Stimulated activated CD8-positive, alpha-beta memory T cell treated with anti-CD3 and anti-CD28 coated beads, Interleukin-4, amount 100 ng/mL, for 4 hours (primary cell): ENCODE measurements around the gene AZIN2.
A peak's percentile ranks its signal among the peaks of the same experiment; 100 is the strongest.
"Not testable (repeated sequence)": the region's sequence is repeated elsewhere in the genome, so short reads cannot be mapped to it uniquely, and the experiment has no call there.

Experiments
- DNase-seq, 2 donors: peaks; one replicate each; pipeline ENCODE4 v3.0.0-alpha.2; 2020; ENCODE audit warnings: low read depth in 2 of 2, low spot score in 1 of 2

Gene AZIN2

DNA sequence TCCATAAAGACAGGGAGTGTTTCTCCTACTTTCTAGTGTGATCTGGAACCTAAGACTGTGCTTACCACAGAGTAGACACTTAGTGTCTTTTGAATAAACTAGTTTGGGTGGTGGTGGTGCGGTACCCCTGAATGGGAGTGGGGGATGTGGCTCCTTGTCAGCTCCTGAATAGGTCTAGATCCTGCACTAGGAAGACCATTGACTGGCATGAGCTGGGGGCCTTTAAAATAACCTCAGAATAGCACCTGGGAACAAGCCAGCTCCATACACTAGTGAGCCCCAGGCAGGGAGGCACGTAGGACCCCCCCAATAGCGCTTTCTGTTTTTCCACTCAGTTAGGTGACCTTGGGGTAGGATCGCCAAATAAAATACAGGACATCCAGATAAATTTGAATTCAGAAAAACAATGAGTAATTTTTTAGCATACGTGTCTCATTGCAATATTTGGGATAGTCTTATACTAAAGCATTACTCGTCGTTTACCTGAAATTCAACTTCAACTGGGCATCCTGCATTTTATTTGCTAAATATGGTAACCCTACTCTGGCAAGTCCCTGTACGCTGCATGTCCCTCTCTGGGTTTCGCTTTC, 45.6 kb downstream of the AZIN2 start:
- no peak for DNase-seq

DNA sequence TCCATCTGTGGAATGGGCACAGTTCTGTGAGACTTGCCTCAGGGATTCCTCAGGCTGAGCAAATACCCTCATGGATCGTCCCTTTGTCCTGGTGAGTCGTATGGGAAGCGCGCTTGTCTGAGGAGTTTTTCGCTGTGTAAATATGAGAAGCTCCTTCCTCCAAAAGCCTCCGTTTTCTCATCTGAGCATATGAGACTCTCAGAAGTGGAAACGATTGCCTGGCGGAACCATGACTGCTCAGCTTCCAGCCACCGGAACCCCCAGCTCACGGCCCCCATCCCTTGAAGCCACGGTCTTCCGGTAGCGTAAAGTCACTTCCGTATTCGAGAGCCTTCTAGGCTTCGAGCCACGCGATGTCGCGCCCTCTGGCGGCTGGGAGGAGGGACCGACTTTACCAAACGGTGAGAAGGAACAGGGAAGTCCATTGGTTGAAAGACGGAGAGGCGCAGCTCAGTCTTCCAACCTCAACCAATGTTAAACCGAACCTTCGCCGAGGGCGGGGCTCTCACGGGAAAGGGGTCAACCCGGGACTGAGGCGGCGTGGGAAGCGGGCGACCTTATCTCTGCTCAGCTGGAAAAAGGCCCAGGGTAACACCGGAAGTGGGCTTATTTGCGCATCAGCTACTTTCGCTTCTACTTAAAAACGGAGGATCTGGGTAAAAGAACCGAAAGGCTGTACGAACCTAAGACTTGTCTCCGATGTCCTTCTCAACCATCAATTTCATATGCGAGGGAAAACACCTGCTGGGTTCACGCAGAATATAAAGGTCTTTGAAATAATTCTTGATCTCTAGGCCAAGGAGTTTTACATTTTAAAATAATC, 46.3 kb downstream of the AZIN2 start:
- peak; percentile 98 to 99 for DNase-seq

DNA sequence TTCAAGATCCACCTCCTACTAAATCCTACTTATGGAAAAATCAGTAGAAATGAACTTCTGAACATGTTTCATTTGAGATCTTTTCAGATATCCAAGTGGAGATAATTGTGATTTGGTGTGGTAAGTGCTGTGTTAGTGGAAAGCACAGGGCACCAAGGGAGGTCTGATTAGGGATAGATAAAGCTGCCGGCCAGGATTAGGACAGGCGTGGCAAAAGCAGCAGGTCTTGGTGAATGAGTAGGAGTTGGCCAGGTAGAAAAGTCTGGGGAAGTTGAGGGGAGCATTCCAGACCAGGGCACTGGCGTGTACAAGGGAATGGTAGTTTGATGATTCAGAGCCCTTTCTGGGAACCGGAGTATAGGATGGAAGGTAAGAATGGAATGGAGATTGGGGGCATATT, 47.8 kb downstream of the AZIN2 start:
- no peak for DNase-seq

- no peak for DNase-seq
Measured at GRCh38 chr1:33130297-33130696, 49.3 kb downstream of the AZIN2 start.

DNA sequence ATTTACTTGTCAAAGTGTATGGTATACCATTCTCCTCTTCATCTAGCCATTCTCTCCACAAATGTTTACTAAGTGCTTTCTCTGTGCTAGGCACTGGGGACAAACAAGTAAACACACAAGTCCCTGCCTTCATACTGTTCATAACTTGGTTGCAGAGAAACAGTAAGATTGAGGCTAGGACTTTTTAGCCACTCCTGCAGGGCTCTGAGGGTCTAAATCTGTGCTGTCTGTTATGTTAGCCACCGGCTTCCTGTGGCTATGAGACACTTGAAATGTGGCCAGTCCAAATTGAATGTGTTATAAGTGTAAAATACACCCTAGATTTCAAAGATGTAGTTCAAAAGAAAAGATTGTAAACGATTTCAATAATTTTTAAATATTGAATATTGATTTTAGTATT, 50.2 kb downstream of the AZIN2 start:
- no peak for DNase-seq

DNA sequence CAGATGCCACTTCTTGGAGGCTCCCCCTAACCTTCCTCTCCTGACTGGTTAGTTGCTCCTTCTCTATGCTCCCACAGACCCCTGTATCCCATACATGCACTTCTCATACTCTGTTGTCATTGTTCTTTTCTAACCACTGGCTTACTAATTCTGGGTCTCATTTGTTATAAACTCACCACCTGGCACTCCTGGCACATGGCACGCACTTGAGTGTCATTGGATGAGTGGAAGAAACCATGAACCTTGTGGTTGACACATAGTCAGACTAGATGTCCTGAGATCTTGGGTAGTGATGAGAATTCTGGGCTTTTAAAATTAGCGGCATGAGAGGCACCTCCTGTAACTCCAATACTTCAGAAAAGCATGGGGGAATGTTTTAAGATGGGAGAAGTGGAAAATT, 51.6 kb downstream of the AZIN2 start:
- DNase-seq, result no peak

- DNase-seq, result no peak
Measured at GRCh38 chr1:33133478-33134105, 52.6 kb downstream of the AZIN2 start.

DNA sequence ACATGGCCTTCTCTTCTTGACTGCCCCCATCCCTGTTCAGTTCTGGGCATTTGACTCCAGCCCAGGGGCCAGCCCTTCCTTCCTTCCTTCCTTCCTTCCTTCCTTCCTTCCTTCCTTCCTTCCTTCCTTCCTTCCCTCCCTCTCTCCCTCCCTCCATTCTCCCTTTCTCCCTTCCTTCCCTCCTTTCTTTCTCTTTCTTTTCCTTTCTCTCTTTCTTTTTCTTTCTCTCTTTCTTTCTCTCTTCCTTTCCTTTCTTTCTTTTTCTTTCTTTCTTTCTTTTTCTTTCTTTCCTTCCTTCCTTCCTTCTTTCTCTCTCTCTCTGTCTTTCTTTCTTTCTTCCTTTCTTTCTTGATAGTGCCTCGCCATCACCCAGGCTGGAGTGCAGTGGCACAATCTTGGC, 55.1 kb downstream of the AZIN2 start:
- DNase-seq, result not testable (repeated sequence)

DNA sequence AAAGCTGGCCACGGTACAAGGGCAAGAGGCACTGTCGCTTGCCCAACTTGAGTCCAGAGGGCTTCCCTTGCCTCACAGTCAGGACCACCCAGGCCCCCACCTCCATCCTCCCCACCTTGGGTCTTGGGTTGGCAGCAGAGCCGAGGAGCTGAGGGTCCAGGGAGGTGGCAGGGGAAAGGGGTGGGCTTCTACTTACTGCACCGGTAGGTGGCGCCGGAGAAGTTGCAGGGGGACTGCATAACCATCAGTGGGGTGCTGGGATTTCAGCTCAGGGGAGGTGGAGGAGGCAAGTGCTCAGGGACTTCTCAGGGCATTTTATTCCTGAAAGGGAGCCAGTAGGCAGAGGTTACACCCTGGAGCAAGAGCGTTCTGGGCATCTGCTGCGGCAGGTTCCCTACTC, 56.8 kb downstream of the AZIN2 start:
- DNase-seq, result no peak

GRCh38 chr1:33140153-33141149, 59.5 kb downstream of the AZIN2 start:
- DNase-seq, result no peak

- DNase-seq, result no peak
Measured at GRCh38 chr1:33141216-33141615, 60.3 kb downstream of the AZIN2 start.

DNA sequence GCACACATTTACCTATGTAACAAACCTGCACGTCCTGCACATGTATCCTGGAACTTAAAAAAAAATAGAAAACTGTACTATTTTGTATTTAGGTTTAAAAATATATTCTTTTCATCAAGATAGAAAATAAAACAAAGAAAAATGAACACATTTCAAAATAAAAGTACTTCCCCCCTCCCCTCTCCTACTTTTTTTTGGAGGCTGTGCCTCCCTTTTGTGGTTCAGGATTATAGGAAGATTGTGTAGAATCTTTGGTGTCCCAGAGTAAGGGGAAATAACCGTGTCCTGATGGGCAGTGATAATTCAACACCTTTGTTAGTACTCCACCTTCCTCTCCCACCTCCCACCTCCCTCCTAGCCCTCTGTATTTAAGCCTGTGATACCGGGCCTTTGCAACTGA, 60.8 kb downstream of the AZIN2 start:
- no peak for DNase-seq

DNA sequence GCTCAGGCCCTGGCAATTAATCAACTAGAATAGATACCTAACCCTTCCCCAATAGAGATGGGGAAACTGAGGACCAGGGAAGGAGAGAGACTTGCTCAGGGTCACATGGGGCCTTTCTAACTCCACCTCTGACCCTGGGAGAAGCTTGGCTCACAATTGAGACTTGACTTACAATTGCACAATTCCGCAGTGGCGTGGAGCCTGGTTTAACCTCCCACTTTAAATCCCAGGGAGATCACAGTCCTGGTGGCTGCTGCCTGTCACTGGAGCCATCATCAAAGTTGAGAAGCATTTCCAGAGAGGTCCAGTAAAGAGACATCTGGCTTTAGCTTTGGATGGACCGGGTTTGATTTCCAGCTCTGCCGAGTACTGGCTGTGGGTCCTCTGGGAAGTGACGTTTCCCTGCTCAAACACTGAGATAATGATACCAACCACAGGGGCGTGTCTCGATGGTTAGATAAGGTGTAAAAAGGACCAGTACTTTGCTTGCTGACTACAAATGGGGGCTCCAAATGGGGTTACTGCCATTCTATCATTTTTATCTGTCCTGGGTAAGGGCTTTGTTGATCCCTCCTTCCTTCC, 61.6 kb downstream of the AZIN2 start:
- DNase-seq, result no peak

DNA sequence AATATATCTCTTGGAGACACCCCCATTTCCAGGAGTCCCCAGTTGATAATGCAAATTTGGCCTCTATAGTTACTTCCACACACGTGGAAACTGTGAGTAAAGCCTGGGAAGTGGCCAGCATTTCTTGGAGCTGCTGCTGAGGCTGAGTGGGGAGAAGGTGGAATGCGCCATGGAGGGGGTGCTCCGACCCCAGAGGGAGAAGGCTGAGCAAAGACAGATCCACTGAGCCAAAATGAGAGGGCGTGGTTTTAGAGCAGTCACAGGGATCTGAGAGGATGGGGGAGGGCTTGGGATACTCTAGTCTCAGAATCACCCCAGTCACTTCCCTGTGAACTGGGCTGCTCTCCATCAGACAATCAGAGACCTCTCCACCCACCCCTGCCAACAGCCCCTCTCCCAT, 62.2 kb downstream of the AZIN2 start:
- no peak for DNase-seq

DNA sequence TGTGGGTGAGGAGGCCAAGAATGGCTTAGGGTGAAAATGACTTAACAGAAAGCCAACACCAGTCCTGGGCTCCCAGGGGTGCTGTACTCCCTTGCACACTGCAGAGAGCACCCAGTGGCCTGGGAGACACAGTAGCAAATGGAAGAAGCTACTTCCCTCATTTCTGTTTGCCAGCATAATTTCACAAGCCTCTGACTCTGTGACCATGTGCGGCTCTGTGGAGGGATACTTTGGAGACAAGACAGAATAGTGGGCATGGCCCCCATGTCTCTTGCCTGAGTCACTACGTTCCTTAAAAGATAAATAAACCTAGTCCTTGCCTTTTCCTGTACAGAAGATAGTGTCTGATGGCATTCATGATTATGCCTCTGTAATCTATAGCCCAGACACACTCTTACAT, 62.7 kb downstream of the AZIN2 start:
- no peak for DNase-seq

GRCh38 chr1:33146003-33146402, 65.0 kb downstream of the AZIN2 start:
- DNase-seq, result no peak

- no peak for DNase-seq
Measured at GRCh38 chr1:33147275-33147996, 66.5 kb downstream of the AZIN2 start.

- DNase-seq, result no peak
Measured at GRCh38 chr1:33147997-33148314, 67.0 kb downstream of the AZIN2 start.

GRCh38 chr1:33148615-33149014, 67.7 kb downstream of the AZIN2 start:
- DNase-seq, result no peak

DNA sequence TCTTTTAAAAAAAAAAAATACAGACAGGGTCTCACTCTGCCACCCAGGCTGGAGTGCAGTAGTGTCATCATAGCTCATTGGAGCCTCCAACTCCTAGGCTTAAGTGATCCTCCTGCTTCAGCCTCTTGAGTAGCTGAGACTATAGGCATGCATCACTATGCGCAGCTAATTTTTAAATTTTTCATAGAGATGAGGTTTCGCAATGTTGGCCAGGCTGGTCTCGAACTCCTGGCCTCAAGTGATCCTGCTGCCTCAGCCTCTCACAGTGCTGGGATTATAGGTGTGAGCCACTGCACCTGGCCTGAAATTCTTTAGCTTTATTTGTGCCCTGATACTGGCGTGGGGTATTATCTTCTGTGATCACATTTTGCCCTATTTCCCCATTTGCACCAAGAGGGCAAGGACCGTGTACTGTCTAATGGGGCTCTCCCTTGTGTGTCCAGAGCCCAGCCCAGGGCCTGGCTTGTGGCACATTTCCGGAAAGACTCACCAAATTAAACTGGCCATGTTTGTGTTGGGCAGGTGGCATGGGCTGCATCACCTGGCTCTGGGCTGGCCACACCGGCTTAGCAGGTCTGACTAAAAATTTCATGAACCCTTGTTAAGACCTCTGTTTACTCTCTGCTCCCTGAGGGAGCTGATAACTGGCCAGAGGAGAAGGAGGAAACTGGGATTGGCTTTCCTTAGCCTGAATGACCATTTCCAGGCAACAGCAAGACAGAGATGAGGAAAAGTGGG, 68.7 kb downstream of the AZIN2 start:
- no peak for DNase-seq
